Amniotic stem cell (primary cell): ENCODE data around the gene NR2F2.
"Not testable (repeated sequence)": the region's sequence is repeated elsewhere in the genome, so short reads cannot be mapped to it uniquely, and the experiment has no call there.

Experiments
- DNase-seq: peaks from one replicate; lab custom pipeline; 2025; lab: John Stamatoyannopoulos, UW

NR2F2 gene

DNA sequence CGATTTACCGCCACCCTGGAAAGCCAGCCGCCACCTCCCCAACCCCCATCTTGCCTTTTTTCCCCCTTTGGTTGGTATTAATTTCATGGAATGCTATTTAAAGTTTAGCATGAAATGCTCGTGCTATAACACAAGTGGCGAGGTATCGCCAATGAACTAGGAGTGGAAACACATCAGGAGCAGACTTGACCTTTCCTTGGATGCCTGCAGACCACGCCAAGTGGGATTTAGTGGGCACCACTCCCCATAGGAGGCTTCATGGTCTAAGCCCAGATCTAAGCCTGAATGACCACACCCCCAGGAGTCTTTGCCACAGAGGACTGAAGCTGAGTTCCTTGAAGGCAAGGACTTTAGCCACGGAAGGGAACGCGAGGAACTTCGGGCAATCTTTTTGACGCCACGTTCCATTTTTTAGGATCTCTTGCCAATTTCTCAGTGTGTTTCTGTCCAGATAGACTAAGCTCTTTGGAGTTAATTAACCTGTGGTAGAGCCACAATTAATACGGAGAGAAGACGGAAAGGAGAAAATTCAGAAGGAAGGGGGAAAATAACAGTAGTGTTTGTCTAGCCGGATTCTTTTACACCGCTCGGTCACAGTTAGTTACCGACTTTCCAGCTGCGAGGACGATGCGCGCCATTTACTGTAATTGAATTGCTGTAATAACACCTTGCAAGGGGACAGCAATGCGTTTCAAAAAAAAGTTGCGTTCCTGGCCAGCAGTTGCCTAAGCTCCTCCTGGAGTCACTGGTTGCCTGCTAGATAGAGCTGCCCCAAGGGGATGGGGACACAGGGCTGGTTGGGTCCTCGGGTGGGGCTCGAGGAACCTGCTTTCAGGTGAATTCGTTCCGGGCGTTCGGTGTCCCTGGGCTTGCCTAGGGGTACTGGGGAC is 37.1 kb downstream of the NR2F2 start:
- no peak for DNase-seq

DNA sequence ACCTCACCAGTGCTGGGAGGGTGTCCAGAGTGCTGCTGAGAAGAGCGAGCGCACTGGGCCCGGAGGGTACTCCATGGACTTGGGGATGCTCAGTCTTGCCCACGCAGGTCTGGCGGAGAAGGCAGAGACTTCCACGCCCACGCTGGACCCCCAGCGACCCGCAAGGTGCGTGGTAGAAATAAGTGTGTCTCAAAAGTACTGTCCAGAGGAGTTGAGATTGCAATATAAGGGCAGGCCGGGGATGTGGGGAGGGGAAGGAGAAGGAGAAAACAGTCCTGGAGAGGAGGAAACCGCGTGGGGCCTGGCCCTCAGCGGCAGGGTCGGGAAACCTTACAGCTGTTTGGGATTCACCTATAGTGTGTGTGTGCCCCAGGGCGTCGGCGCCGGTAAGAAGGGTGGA is 38.9 kb downstream of the NR2F2 start:
- no peak for DNase-seq

DNA sequence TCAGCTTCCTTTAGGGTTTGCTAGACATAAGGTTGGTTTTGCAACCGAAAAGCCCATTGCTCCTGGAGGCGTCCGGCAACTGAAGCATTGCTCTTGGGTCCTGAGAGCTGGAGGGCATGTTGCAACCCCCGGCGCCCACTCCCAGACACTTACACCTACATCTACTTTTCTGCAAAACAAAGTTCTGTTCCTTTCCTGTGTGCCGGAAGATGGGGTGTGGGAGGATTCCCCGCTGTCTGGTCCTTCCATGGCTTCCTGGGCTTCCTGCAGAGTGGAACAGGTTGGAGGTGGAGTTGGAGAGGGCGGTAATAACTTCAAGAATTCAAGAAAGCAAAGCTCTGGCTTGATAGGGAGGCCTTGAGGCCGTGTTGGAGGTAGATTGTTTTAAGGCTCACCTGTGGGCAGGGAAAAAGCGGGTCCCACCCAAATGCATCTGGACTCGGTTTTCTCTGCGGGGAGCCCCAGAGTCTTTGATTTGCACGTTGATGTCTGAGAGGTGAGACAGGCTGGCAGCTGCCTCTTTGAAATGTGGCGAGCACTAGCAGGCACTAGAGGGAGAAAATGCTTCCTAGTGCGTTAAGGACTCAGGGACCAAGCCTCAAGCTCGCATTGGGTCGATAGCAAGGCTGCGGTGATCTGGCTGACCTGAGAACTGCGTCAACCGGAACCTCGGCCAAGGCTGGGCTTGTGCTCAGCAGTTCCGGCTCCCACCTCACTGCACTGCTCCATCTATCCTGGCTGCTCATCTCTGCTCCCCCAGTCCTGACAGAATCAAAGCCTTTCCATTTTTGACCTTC is 39.5 kb downstream of the NR2F2 start:
- DNase-seq: no peak

DNA sequence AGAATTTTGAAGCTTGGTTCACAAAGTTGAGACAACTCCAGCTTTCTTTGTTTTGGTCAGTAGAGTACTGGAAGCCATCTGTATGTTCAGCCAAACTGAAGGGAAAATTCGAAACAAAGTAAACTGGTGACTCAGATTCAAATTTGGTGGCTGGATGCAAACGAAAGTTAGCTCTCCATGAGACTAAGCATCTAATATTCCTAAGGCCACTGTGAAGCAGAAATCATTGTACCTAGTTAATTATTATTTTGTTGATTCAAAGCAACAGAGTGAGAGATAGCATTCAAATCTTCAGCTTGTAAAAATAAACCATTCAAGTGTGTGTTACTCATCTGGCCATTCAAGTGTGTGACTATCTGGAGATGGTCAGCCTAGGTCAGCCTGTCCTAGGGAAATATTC is 42.1 kb downstream of the NR2F2 start:
- no peak for DNase-seq

DNA sequence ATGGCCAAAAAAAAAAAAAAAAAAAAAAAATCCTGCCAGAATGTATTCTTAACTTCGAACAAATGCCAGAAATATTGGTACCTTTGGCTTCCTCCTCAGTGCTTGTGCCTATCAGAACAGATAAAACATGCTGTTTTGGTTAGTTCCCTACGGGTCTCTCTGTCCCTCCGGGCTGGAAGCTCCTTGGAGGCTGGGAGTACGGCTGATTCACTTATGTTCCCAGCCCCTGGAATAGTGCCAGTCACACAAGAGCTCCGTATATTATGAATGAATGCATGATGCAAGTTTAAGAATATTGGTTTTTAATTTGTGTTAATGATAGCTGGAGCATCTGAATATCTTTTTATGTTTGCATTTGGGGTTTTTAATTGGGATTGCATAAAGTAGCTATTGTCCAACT is 44.0 kb downstream of the NR2F2 start:
- DNase-seq: no peak

DNA sequence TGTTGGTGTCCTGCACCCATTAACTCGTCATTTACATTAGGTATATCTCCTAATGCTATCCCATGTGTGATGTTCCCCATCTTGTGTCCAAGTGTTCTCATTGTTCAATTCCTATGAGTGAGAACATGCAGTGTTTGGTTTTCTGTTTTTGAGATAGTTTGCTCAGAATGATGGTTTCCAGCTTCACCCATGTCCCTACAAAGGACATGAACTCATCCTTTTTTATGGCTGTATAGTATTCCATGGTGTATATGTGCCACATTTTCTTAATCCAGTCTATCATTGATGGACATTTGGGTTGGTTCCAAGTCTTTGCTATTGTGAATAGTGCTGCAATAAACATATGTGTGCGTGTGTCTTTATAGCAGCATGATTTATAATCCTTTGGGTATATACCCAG is 49.1 kb downstream of the NR2F2 start:
- not testable (repeated sequence) for DNase-seq

DNA sequence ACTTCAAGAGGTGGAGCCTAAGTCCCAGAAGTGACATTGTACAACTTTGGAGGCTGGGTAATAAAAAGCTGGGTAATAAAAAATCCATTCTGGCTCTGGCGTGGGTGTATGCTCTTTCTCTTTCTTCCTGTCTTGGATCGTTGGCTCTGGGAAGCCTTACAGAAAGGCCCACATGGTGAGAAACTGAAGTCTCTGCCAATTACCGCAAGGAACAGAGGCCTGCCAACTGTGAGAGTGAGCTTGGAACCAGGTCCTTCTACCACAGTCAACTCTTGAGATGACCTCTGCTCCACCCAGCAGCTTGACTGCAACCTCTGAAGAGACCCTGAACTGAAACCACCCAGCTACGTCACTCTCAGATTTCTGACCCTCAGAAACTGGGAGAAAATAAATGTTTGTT is 51.0 kb downstream of the NR2F2 start:
- no peak for DNase-seq

DNA sequence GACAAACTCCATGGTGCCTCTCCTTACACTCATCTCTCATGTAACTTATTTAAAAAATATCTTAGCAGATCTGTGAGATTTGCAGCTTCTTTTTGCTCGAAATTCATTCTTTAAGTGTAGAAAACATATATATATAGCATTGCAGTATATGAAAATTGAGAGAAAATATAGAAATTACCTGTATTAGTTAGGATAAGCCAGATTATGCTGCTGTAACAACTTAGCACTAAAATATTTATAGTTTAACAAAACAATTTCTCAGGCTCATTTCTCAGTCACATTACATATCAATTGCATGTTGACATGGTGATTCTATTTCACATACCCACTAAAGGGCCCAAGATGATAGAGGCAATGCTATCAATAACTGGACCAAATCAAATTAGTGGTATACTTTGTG is 54.7 kb downstream of the NR2F2 start:
- no peak for DNase-seq

DNA sequence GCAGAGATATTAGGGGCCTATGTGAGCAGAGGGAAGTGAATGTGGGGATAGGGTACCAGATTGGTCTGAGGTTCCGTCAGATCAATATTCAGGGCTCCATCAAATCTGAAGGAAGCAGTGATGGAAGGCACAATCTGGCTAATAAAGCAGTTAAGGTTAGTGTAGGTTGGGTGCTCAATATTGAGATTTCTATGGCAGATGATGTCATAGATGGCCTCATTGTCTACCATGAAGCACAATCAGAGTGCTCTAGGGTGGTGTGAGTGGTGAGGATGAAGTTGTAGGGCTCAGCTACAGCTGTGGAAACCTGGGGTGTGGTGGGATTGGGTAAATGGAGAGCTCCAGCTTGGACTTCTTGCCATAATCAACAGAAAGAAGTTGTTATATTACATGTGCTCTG is 58.2 kb downstream of the NR2F2 start:
- no peak for DNase-seq
